Activated CD8-positive, alpha-beta memory T cell treated with anti-CD3 and anti-CD28 coated beads, Interleukin-2, amount 50 U/mL, for 48 hours (primary cell): Measurements from ENCODE around the gene TSKS.
"Not testable (repeated sequence)": the region's sequence is repeated elsewhere in the genome, so short reads cannot be mapped to it uniquely, and the experiment has no call there.

Experiments
- DNase-seq: peaks from one replicate; pipeline ENCODE4 v3.0.0-alpha.2; 2020

Gene TSKS

GRCh38 chr19:49764341-49764740, 1.2 kb upstream of the TSKS start:
- DNase-seq: no peak

DNA sequence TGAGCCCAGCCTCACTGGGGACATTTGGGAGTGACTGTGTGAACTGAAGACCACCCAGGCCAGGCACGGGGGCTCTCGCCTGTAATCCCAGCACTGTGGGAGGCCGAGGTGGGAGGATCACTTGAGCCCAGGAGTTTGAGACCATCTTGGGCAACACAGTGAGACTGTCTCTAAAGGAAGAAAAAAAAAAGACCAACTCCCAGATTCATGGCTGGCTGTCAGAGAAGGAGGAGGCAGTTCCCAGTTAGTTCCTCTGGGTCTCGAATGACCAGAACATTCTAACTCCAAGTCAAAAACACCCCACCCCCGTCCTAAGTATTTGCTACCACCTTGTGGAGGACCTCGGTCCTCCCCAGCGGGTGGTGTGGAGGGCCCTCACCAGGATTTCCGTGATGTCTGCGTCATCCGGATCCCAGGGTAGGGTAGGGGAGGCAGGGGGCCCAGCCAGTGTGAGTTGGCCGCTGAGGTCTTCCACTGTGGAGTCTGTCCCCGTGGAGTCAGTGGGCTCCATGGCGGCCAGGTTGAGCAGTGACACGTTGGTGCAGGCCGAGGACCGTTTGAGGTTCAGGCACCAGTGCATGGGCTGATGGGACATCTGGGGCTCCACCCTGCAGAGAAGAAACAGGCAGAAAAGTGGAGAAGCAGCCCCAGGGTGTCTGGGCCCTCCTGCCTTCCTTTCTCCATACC, 1.3 kb downstream of the TSKS start:
- DNase-seq: no peak

DNA sequence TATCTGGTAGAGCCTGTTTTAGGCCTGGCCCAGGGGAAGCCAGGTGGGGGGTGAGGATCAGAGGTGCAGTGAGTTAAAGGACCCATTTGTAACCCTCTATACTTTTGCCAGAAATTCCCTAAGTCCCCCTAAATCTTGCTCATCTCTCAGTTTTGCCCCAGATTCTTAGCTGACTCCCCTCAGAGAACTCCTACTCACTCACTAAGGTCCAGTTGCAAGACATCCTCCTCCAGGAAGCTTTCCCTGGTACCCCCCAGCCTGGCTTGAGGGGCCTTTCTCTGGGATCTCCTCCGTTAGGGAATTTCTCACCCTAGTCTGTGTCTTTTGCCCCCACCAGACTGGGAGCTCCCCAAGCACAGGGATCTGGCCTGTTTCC, 1.9 kb downstream of the TSKS start:
- DNase-seq: no peak

GRCh38 chr19:49758292-49758691, 4.8 kb downstream of the TSKS start:
- no peak for DNase-seq

DNA sequence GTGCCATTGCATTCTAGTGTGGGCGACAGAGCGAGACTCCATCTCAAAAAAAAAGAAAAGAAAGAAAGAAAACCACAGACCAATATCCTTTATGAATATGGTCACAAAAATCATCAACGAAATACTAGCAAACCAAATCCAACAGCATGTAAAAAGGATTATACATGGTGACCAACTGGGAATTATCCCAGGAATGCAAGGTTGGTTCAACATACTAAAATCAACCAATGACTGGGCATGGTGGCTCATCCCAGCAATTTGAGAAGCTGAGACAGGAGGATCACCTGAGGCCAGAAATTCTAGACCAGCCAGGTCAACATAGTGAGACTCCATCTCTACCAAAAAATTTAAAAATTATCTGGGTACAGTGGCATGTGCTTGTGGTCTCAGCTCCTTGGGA, 7.2 kb downstream of the TSKS start:
- DNase-seq: no peak

GRCh38 chr19:49752701-49753100, 10.4 kb downstream of the TSKS start:
- no peak for DNase-seq

- DNase-seq: no peak
Measured at GRCh38 chr19:49749771-49750170, 13.3 kb downstream of the TSKS start.

DNA sequence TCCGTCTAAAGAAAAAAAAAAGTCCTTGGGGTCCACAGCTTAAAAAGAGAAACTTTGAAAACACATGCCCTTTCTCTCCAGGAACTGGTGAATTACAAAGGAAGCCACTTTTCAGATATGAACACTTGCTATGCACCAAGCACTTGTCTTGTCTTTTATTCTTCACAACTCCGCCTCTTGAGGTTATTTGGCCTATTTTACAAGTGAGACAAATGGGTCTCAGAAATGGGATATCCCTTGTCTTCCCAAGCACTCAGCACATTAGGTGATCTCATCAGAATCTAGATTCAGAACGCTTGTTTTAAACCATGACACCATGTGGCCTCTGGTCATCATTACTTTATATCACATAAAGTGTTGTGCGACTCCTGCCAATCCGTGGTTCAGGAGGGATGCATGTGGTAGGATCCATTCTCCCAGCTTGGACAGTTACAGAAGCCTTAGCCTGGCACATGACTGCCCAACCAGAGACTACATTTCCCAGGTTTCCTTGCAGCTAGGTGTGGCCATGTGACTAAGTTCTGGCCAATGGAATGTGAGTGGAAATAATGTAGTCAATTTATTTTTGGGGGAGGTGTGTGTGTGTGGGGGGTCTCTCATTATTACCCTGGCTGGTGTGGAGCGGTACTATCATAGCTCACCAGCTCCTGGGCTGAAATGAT, 13.9 kb downstream of the TSKS start:
- DNase-seq: no peak

GRCh38 chr19:49746206-49746958, 16.7 kb downstream of the TSKS start:
- peak; percentile 83 for DNase-seq

GRCh38 chr19:49744946-49745381, 18.1 kb downstream of the TSKS start:
- DNase-seq: no peak

DNA sequence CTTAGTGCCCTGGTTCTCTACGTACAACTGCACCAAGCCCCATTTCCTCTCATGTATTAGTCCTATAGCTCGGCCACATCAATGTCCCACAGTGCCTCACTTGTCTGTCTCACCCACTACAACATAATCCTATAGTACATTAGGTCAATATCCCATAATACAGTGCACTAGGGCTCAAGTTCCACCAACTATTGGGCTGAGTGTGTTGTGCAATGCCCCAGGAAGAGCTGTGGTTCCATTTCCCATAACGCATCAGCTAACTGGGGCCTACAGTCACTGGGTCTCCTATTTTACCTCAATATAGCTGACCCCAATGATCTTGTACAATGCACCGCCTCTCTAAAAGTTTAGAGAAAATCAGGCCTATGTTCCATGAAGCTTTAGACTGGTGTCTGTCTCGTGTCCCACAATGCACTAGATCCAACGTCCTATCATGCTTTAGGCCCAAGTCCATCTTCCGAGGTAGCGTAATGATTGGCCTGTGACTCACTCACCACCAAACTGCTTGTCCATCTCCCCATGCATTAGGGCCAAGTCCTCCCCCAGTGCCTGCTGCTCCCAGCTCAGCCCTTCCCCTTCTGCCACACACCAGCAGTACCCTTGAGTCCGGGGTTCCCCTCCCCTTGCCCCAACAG, 21.8 kb downstream of the TSKS start:
- no peak for DNase-seq

DNA sequence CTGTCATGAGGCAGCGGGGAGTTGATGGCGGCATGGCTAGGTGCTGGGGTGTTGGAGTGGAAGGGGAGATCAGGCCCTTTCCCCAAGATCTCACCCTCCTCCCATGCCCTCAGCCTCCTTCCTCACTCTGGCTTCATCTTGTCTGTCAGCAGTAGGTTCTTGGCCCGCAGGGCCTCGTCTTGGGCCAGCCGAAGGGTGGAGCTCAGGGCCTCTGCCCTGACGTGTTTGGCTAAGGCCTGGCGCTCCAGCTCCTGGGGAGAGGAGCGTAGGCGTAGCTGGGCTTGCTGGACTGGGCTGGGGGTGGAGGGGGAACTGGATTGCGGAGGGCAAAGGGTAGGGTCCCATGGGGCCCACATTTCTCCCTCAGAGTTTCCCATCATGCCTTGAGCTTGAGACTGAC, 23.2 kb downstream of the TSKS start:
- DNase-seq: no peak

DNA sequence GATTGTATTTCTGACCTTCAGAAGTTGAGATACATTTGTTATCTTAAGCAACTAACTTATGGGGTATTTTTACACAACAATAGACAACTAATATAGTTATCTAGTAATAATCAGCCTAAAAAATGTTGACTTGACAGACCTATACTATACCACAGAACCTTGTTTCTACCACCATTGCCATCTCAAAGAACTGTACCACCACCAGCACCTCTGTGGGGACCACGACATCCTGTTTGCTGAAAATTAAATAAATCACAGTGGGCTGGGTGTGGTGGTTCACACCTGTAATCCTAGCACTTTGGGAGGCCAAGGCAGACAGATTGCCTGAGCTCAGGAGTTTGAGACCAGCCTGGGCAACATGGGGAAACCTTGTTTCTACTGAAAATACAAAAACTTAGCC, 24.0 kb downstream of the TSKS start:
- DNase-seq: no peak

GRCh38 chr19:49738268-49738667, 24.8 kb downstream of the TSKS start:
- no peak for DNase-seq

DNA sequence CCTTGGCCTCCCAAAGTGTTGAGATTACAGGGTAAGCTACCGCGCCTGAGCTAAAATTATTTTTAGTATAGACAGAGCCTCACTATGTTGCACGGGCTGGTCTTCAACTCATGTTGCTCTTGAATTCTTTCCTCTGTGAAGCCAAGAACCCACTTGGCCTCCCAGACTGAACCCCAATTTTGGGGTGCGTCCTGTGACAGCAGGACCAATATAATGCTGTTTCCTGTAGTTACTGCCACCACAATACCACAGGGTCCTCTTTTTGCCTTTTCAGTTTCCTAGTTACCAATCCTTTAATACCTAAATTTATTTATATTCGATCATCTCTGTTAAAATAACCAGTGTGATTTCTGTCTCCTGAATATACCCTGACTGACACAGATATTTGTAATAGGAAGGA, 32.9 kb downstream of the TSKS start:
- DNase-seq: no peak

DNA sequence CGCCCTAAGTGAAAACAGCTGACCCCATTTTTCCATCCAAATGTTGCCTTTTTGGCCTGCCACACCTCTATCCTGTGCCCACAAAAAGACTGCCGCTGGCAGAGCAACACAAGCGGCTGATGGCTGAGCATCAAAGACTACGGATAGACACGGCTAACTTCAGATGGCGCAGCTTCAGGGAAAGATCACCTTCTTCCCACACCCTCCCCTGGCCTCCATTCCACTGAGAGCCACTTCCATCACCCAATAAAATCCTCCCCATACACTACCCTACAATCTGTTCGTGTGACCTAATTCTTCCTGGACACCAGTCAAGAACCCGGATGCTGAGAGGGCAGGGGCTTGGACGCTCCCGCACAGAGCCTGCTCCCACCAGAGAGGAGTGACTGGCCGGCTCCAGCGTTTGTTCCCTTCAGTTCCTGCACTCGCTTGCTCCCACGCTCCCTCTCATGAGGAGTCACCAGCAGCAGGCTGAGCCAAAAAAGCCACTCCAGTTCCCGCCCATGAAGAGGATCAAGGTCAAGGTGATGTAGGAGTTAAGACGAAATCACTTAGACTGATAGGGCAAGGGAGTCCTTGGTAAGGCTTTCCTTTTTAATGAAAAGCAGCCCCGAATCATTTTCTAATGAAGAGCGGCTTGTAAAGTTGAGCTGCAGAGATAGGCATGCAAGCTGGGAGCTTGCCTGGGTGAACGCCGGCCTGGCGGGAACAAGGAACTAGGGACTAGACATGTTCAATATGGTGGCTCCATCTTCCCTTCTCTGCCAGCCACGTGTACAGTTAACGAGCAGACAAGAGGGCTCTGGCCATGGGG, 35.7 kb downstream of the TSKS start:
- no peak for DNase-seq

- not testable (repeated sequence) for DNase-seq
Measured at GRCh38 chr19:49719420-49719819, 43.7 kb downstream of the TSKS start.

GRCh38 chr19:49718991-49719390, 44.1 kb downstream of the TSKS start:
- no peak for DNase-seq

- no peak for DNase-seq
Measured at GRCh38 chr19:49718511-49718910, 44.6 kb downstream of the TSKS start.

DNA sequence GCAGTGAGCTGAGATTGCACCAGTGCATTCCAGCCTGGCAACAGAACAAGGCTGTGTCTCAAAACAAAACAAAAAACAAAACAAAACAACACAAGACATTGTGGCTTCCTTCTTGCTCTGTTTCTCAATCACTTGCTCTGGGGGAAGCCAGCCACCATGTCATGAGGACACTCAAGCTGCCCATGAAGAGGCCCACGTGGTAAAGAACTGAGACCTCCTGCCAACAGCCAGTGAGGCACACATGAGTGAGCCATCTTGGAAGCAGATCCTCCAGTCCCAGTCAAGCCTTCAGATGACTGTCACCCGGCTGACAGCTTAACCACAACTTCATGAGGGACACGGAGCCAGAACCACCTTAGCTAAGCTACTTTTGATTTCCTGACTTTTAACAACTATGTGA, 47.0 kb downstream of the TSKS start:
- DNase-seq: no peak

GRCh38 chr19:49713236-49713845, 49.8 kb downstream of the TSKS start:
- no peak for DNase-seq

DNA sequence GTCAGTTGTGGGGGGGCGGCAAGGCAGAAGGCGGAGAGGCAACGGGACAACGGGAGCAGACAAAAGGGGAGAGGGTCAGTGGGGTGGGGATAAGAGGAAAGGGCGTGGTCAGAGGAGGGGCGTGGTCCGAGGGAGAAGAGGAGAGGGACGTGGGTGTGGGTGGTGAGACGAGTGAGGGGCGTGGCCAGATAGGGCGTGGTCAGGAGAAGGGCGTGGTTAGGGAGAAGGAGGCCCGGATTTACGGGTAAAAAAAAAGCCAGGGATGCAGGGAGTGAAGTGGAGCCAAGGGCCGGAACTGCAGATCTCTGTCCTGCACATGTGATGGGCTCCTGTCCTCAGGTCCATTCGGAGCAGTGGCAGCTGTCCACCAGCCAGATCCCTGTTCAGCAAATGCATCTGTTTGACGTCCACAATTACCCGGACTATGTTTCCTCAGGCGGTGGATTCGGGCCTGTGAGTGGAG, 50.7 kb downstream of the TSKS start:
- DNase-seq: no peak
